SU-DHL-6 (cell line): ENCODE measurements around the gene WDR36.

Experiments
- H2AFZ ChIP-seq: fragments of 200-600 bp; sonication (generic); 2 replicates; pipeline ENCODE4 v1.6.1; 2014; ENCODE audit warnings: low read depth, mild to moderate bottlenecking, moderate library complexity, mixed read lengths, antibody characterized with exemption, low read length; ENCODE audit not compliant: severe bottlenecking
- H3F3A ChIP-seq: fragments of 200-600 bp; shearing (Covaris generic); 2 replicates; pipeline ENCODE4 v1.6.0; 2016; ENCODE audit warnings: antibody characterized with exemption, mild to moderate bottlenecking; ENCODE audit not compliant: insufficient read depth
- H3K27ac ChIP-seq: fragments of 200-600 bp; sonication (generic); 2 replicates; pipeline ENCODE4 v1.5.1; 2016; ENCODE audit warnings: low read depth, mild to moderate bottlenecking, low read length, moderate library complexity, mixed read lengths
- H3K27me3 ChIP-seq: fragments of 200-600 bp; sonication (generic), shearing (Covaris generic); 2 replicates; pipeline ENCODE4 v1.6.0; 2014; ENCODE audit warnings: mild to moderate bottlenecking, low read length
- H3K36me3 ChIP-seq: fragments of 200-600 bp; sonication (generic); 2 replicates; pipeline ENCODE4 v1.6.1; 2014; ENCODE audit warnings: mild to moderate bottlenecking, low read length, mixed read lengths
- H3K4me2 ChIP-seq: fragments of 300-600, 200-600 bp; shearing (Covaris generic), sonication (generic); 2 replicates; pipeline ENCODE4 v1.6.0; 2014; ENCODE audit warnings: low read length, low read depth, mild to moderate bottlenecking; ENCODE audit not compliant: poor library complexity, severe bottlenecking
- H3K4me3 ChIP-seq: fragments of 200-600 bp; sonication (generic); 2 replicates; pipeline ENCODE4 v1.5.1; 2014; ENCODE audit warnings: antibody characterized with exemption, low read length, mild to moderate bottlenecking, mixed read lengths; ENCODE audit not compliant: insufficient read depth, poor library complexity, severe bottlenecking
- H3K79me2 ChIP-seq: fragments of 200-600 bp; sonication (generic); 2 replicates; pipeline ENCODE4 v1.6.1; 2014; ENCODE audit warnings: mild to moderate bottlenecking, low read length, moderate library complexity; ENCODE audit not compliant: insufficient read depth
- H3K9ac ChIP-seq: fragments of 200-600 bp; sonication (generic); 2 replicates; pipeline ENCODE4 v1.7.0; 2014; ENCODE audit warnings: mild to moderate bottlenecking, low read length
- H3K9me2 ChIP-seq: fragments of 200-600 bp; sonication (generic); replicated peaks from 2 replicates; pipeline ENCODE4 v1.6.1; 2014; ENCODE audit warnings: low read length; ENCODE audit not compliant: insufficient read depth
- H3K9me3 ChIP-seq: fragments of 200-600 bp; sonication (generic); 2 replicates; pipeline ENCODE4 v1.6.1; 2014; ENCODE audit warnings: low read length, mixed read lengths; ENCODE audit not compliant: insufficient read depth
- H4K20me1 ChIP-seq: fragments of 200-600 bp; sonication (generic); 2 replicates; pipeline ENCODE4 v1.6.1; 2014; ENCODE audit warnings: low read depth, mild to moderate bottlenecking, antibody characterized with exemption, low read length, moderate library complexity, mixed read lengths
- EZH2phosphoT487 ChIP-seq: fragments of 200-600 bp; sonication (generic), shearing (Covaris generic); conservative IDR thresholded peaks from 2 replicates; pipeline ENCODE4 v1.6.1; 2018; ENCODE audit warnings: mild to moderate bottlenecking, antibody characterized with exemption, low read length, moderate library complexity, mixed read lengths
- TF ChIP-seq, protein P1 (sequence below): fragments of 200-600 bp; sonication (generic); IDR thresholded peaks from one replicate; pipeline ENCODE4 v1.5.1; 2017; ENCODE audit warnings: antibody characterized with exemption, mild to moderate bottlenecking, low read length, moderate library complexity; ENCODE audit not compliant: insufficient read depth, poor library complexity, severe bottlenecking

WDR36 gene

GRCh38 chr5:111113678-111114077 lies 21.5 kb downstream of the WDR36 start:
- Histone ChIP-seq H3K36me3 (peaks cover 74% of the 10 kb centered on the region), H4K20me1 (peaks cover 2% of the 10 kb centered on the region; the same call in 1 of the 2 replicates), H3F3A (0 out of 2 replicates have a peak, but pooled peaks cover 2% of the 10 kb centered on the region), H3K9me2 (no peaks in the 10 kb centered on the region), H2AFZ (no peak overlapping the region), H3K9me3 (no peaks in the 10 kb centered on the region), H3K27ac (no peak overlapping the region), H3K9ac (no peak overlapping the region), H3K79me2 (0 out of 2 replicates have a peak, but pooled peaks cover 5% of the 10 kb centered on the region), H3K27me3 (no peaks in the 10 kb centered on the region), H3K4me2 (no peak overlapping the region), H3K4me3 (no peak overlapping the region)
- TF ChIP-seq, protein P1, sequence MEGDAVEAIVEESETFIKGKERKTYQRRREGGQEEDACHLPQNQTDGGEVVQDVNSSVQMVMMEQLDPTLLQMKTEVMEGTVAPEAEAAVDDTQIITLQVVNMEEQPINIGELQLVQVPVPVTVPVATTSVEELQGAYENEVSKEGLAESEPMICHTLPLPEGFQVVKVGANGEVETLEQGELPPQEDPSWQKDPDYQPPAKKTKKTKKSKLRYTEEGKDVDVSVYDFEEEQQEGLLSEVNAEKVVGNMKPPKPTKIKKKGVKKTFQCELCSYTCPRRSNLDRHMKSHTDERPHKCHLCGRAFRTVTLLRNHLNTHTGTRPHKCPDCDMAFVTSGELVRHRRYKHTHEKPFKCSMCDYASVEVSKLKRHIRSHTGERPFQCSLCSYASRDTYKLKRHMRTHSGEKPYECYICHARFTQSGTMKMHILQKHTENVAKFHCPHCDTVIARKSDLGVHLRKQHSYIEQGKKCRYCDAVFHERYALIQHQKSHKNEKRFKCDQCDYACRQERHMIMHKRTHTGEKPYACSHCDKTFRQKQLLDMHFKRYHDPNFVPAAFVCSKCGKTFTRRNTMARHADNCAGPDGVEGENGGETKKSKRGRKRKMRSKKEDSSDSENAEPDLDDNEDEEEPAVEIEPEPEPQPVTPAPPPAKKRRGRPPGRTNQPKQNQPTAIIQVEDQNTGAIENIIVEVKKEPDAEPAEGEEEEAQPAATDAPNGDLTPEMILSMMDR, result no peak
- no peak for TF ChIP-seq EZH2phosphoT487

DNA sequence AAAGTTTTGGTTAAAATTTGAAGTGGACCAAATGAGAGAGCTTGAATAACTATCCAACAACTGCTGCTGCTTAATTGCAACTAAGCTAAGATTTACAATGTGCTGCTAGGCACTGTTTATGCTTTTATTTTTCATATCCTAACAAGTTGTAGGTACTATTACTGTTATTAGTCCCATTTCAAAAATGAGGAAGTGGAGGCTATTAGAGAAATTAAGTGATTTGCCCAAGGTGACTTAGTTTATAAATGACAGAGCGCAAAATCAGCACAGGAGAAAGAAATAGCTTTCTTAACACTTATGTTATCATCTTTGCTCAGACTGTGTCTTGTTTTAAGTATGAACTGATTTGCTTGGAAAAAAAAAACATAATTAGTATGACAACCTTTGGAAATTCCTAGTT lies 23.1 kb downstream of the WDR36 start:
- no peaks in the 10 kb centered on the region for H3K27me3 ChIP-seq
- H3K4me3 ChIP-seq, result no peak overlapping the region
- peaks cover 73% of the 10 kb centered on the region; the same call in 1 of the 2 replicates for H3K36me3 ChIP-seq
- H3K27ac ChIP-seq, result no peak overlapping the region
- H3K4me2 ChIP-seq, result no peak overlapping the region
- 0 out of 2 replicates have a peak, but pooled peaks cover 2% of the 10 kb centered on the region for H3F3A ChIP-seq
- no peak overlapping the region for H3K9ac ChIP-seq
- H3K9me3 ChIP-seq, result no peaks in the 10 kb centered on the region
- no peaks in the 10 kb centered on the region for H3K9me2 ChIP-seq
- no peak overlapping the region for H2AFZ ChIP-seq
- H4K20me1 ChIP-seq, result peaks cover 2% of the 10 kb centered on the region; the same call in 1 of the 2 replicates
- H3K79me2 ChIP-seq, result 0 out of 2 replicates have a peak, but pooled peaks cover 5% of the 10 kb centered on the region
- TF ChIP-seq, protein P1, result no peak
- no peak for TF ChIP-seq EZH2phosphoT487

DNA sequence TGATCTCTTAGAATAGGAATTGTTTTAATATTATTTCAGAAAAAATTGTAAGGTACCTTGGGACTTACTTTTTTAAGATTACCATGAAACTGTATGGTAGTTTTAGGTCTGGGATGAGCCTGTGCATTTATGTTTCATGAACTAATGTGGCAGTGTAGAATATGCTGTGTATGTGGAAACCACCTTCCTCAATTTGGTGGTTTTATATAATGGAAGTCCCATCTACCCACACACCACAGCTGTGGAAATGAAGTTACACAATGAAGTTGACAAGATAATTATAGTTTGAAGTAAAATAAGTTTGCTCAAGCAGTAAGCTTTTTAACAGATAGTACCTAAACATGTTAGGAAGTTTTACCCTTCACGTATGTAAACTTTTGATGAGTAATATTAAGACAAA lies 24.4 kb downstream of the WDR36 start:
- Histone ChIP-seq H3F3A (0 out of 2 replicates have a peak, but pooled peaks cover 2% of the 10 kb centered on the region), H2AFZ (no peak overlapping the region), H3K9ac (no peak overlapping the region), H4K20me1 (peaks cover 2% of the 10 kb centered on the region; the same call in 1 of the 2 replicates), H3K36me3 (peaks cover 73% of the 10 kb centered on the region), H3K79me2 (0 out of 2 replicates have a peak, but pooled peaks cover 5% of the 10 kb centered on the region), H3K27me3 (no peaks in the 10 kb centered on the region), H3K4me2 (no peak overlapping the region), H3K9me2 (no peaks in the 10 kb centered on the region), H3K9me3 (no peaks in the 10 kb centered on the region), H3K4me3 (no peak overlapping the region), H3K27ac (no peak overlapping the region)
- TF ChIP-seq, protein P1, result no peak
- TF ChIP-seq EZH2phosphoT487, result no peak
